Activated CD8-positive, alpha-beta T cell treated with anti-CD3 and anti-CD28 coated beads for 36 hours (primary cell): ENCODE measurements around the gene MAGI2. TPM values are rescaled to one million over a fixed set of nuclear protein-coding genes. Genes with fewer than 3 reads are reported as not detected.

Source experiments
- ATAC-seq: fragments of 200-7000 bp; cut with Tn5 transposase; one replicate; pipeline ENCODE4 v1.10.0; 2021; ENCODE audit warnings: mild to moderate bottlenecking, moderate library complexity
- CTCF ChIA-PET: fragments of 350-600 bp; sonication (Branson Sonifier 250); formaldehyde crosslinking; loops from one replicate; lab custom pipeline; 2021; ENCODE audit warnings: antibody characterized with exemption; lab: Charles Lee
- POLR2A ChIA-PET: fragments of 350-600 bp; sonication (Branson Sonifier 250); formaldehyde crosslinking; loops from one replicate; lab custom pipeline; 2021; ENCODE audit warnings: antibody characterized with exemption; lab: Charles Lee
- DNase-seq: peaks from one replicate; pipeline ENCODE4 v3.0.0-alpha.2; 2020
- H3K27ac Mint-ChIP-seq: one replicate; pipeline ENCODE4 v1.8.0; 2021; ENCODE audit warnings: mild to moderate bottlenecking, mixed read lengths
- H3K27me3 Mint-ChIP-seq: one replicate; pipeline ENCODE4 v1.8.0; 2021; ENCODE audit warnings: mixed read lengths
- H3K36me3 Mint-ChIP-seq: one replicate; pipeline ENCODE4 v1.8.0; 2021; ENCODE audit warnings: low read depth, mixed read lengths
- H3K4me1 Mint-ChIP-seq: one replicate; pipeline ENCODE4 v1.8.0; 2021; ENCODE audit warnings: low read depth, mixed read lengths
- H3K4me3 Mint-ChIP-seq: one replicate; pipeline ENCODE4 v1.8.0; 2021; ENCODE audit warnings: mild to moderate bottlenecking, moderate library complexity, mixed read lengths
- H3K9me3 Mint-ChIP-seq: one replicate; pipeline ENCODE4 v1.8.0; 2021; ENCODE audit warnings: mixed read lengths
- CTCF ChIP-seq: fragments of 200-600 bp; IDR thresholded peaks from one replicate; pipeline ENCODE4 v1.8.0; 2022; ENCODE audit warnings: antibody characterized with exemption, mild to moderate bottlenecking
- intact Hi-C: fragments of 100-400 bp; cut with micrococcal nuclease; formaldehyde crosslinking; loops from one replicate; pipeline ENCODE4 v1.10.0; 2022
- total RNA-seq, 2 experiments: library from RNA; stranded (reverse); gene quantifications; one replicate each; pipeline ENCODE4 v1.2.3, GENCODE V29; 2021

The MAGI2 gene
- total RNA-seq, 2 experiments from 2014 or later = 0.04 to 0.09 TPM

GRCh38 chr7:79471283-79471682, 17.8 kb upstream of the MAGI2 start:
- intact Hi-C loops = no loop called here
- no peak for TF ChIP-seq CTCF
- H3K27ac Mint-ChIP-seq = no peak overlapping the region
- no peaks in the 10 kb centered on the region for H3K36me3 Mint-ChIP-seq
- ChIA-PET CTCF (no interaction called here), POLR2A (no interaction called here)
- H3K4me3 Mint-ChIP-seq = no peak overlapping the region
- DNase-seq (no peak), ATAC-seq (no peak)
- no peaks in the 10 kb centered on the region for H3K9me3 Mint-ChIP-seq
- peaks cover 2% of the 10 kb centered on the region for H3K27me3 Mint-ChIP-seq
- no peaks in the 10 kb centered on the region for H3K4me1 Mint-ChIP-seq

- intact Hi-C loops = no loop called here
- no peak for DNase-seq
- Mint-ChIP-seq H3K27me3 (no peaks in the 10 kb centered on the region), H3K27ac (no peak overlapping the region), H3K9me3 (no peaks in the 10 kb centered on the region), H3K4me1 (no peaks in the 10 kb centered on the region), H3K4me3 (no peak overlapping the region), H3K36me3 (no peaks in the 10 kb centered on the region)
- ATAC-seq = no peak
- ChIA-PET POLR2A (no interaction called here), CTCF (no interaction called here)
- TF ChIP-seq CTCF = no peak
Measured at GRCh38 chr7:79465551-79465950, 12.1 kb upstream of the MAGI2 start.

- intact Hi-C loops = no loop called here
- DNase-seq (no peak), ATAC-seq (no peak)
- H3K27me3 Mint-ChIP-seq = no peaks in the 10 kb centered on the region
- H3K27ac Mint-ChIP-seq = no peak overlapping the region
- POLR2A ChIA-PET = no interaction called here
- CTCF ChIA-PET = no interaction called here
- no peak overlapping the region for H3K4me3 Mint-ChIP-seq
- no peak for TF ChIP-seq CTCF
- no peaks in the 10 kb centered on the region for H3K4me1 Mint-ChIP-seq
- H3K36me3 Mint-ChIP-seq = no peaks in the 10 kb centered on the region
- H3K9me3 Mint-ChIP-seq = no peaks in the 10 kb centered on the region
Measured at GRCh38 chr7:79464051-79464450, 10.6 kb upstream of the MAGI2 start.

- no peak for DNase-seq
- Mint-ChIP-seq H3K27ac (no peak overlapping the region), H3K36me3 (no peaks in the 10 kb centered on the region), H3K27me3 (no peaks in the 10 kb centered on the region), H3K9me3 (no peaks in the 10 kb centered on the region), H3K4me3 (no peak overlapping the region), H3K4me1 (no peaks in the 10 kb centered on the region)
- POLR2A ChIA-PET = no interaction called here
- no peak for ATAC-seq
- no peak for TF ChIP-seq CTCF
- intact Hi-C loops = no loop called here
- CTCF ChIA-PET = no interaction called here
Measured at GRCh38 chr7:79462390-79462789, 8.9 kb upstream of the MAGI2 start.

- no peak overlapping the region for H3K4me3 Mint-ChIP-seq
- ATAC-seq = no peak
Measured at GRCh38 chr7:79461660-79462059, 8.2 kb upstream of the MAGI2 start.

More at GRCh38 chr7:79461660-79462059, 8.2 kb upstream of the MAGI2 start:
- TF ChIP-seq CTCF = no peak
- no peaks in the 10 kb centered on the region for H3K36me3 Mint-ChIP-seq
- intact Hi-C loops = no loop called here
- ChIA-PET POLR2A (no interaction called here), CTCF (no interaction called here)
- no peak for DNase-seq
- peaks cover 1% of the 10 kb centered on the region for H3K27me3 Mint-ChIP-seq
- H3K4me1 Mint-ChIP-seq = no peaks in the 10 kb centered on the region
- no peaks in the 10 kb centered on the region for H3K9me3 Mint-ChIP-seq
- no peak overlapping the region for H3K27ac Mint-ChIP-seq
